GM12892 (cell line): ENCODE results near the gene SPATC1L. TPM values are rescaled to one million over a fixed set of nuclear protein-coding genes. Genes with fewer than 3 reads are reported as not detected.
"Not testable (repeated sequence)": the region's sequence is repeated elsewhere in the genome, so short reads cannot be mapped to it uniquely, and the experiment has no call there.

ENCODE experiments used
- DNase-seq: peaks from one replicate; pipeline ENCODE4 v3.0.0; 2011; ENCODE audit not compliant: insufficient read length
- FAIRE-seq: peaks from 2 replicates; lab custom pipeline; 2011; peaks lifted over from hg19 to GRCh38; lab: Jason Lieb, UNC
- POLR2A ChIP-seq: IDR thresholded peaks from 2 replicates; pipeline ENCODE4 v1.6.1; 2011; ENCODE audit warnings: low read depth, low read length, control low read depth
- POLR2AphosphoS5 ChIP-seq: IDR thresholded peaks from 2 replicates; pipeline ENCODE4 v1.6.1; 2011; ENCODE audit warnings: low read depth, low read length, control low read depth
- TAF1 ChIP-seq: IDR thresholded peaks from 2 replicates; pipeline ENCODE4 v1.6.1; 2011; ENCODE audit warnings: low read depth, mild to moderate bottlenecking, control low read depth, low read length, borderline replicate concordance
- polyA plus RNA-seq: library from polyadenylated mRNA; unstranded; fragments of >200 nt; gene quantifications from one replicate; pipeline ENCODE4 v1.2.1, GENCODE V29; 2012; ENCODE audit warnings: missing spikeins, inconsistent platforms; ENCODE audit not compliant: missing spikeins

The SPATC1L gene
- polyA plus RNA-seq: 3.8 TPM

DNA sequence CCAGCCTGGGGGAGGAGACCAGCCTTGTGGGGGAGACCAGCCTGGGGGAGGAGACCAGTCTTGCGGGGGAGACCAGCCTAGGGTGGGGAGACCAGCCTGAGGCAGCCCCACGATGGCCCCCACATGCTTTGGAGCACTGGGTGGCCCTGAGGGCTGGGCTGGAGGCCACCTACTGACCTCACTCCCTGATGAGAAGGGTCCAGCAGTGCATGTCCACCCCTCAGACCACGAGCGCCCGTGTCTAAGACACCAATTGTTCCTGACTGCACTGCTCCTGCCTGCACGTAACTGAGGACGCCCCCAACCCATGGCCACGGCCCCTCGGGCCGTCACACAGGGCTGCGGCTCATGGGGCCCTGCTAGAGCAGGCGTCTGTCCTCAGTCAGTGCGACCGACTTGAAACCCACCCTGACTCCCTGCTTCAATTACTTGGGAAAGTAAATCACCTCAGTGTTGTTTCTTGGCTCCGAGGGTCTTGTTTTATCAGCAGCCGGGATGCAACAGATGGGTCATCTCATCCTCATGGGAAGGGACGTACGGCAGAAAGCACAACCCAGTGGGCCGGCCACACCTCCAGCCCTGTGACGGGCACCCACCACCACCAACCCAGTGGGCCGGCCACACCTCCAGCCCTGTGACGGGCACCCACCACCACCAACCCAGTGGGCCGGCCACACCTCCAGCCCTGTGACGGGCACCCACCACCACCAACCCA, at the start of gene SPATC1L:
Gene SPATC1L (minus strand): TSS at position 550 of the 715 bp plus-strand sequence. CDS start 1,643 bp downstream, outside the sequence.
- no peak for FAIRE-seq
- TF ChIP-seq TAF1 (no peak), POLR2A (no peak), POLR2AphosphoS5 (no peak)
- DNase-seq: no peak

- FAIRE-seq: no peak
- no peak for DNase-seq
- TF ChIP-seq POLR2A (no peak), POLR2AphosphoS5 (no peak), TAF1 (no peak)
Measured at GRCh38 chr21:46229923-46230260, 45.6 kb upstream of the SPATC1L start.

DNA sequence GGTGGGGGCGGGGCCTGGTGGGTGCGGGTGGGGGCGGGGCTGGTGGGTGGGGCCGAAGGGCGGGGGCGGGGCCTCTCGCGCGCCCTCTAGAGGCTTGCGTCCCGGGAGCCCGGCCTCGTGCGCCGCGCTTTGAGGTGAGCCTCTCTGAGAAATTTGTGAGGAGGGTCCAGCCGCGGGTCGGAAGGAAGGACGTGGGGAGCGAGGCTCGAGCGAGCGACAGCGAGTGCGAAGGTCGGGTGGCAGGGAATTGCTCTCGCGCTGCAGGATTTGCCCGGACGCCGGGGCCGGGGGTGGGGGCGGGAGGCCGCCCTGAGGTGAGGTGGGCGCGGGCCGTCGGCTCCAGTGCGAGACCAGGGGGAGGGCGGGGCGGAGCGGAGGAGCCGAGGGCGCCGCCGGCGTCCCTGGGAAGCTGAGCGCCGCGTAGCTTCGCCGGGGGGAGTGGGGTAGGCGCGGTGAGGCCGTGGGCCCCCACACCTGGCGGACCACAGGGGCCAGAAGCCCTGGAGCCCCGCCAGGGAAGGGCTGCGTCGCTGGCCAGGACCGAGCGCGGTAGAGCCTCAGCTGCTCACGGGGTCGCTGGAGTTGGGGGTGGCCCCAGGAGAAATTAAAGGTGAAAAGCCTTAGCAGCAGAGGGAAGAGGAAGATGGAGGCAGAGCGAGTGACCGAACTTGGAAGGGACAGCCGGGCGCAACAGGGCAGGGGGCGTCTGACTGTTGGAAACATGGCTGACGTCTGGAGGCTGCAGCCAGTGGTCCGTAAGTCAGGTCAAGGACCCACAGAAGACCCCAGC, 45.1 kb upstream of the SPATC1L start:
- DNase-seq: peak; percentile 59
- TF ChIP-seq POLR2AphosphoS5 (no peak), POLR2A (peak; percentile 43; the same call in 1 of the 2 replicates), TAF1 (no peak)
- no peak for FAIRE-seq

DNA sequence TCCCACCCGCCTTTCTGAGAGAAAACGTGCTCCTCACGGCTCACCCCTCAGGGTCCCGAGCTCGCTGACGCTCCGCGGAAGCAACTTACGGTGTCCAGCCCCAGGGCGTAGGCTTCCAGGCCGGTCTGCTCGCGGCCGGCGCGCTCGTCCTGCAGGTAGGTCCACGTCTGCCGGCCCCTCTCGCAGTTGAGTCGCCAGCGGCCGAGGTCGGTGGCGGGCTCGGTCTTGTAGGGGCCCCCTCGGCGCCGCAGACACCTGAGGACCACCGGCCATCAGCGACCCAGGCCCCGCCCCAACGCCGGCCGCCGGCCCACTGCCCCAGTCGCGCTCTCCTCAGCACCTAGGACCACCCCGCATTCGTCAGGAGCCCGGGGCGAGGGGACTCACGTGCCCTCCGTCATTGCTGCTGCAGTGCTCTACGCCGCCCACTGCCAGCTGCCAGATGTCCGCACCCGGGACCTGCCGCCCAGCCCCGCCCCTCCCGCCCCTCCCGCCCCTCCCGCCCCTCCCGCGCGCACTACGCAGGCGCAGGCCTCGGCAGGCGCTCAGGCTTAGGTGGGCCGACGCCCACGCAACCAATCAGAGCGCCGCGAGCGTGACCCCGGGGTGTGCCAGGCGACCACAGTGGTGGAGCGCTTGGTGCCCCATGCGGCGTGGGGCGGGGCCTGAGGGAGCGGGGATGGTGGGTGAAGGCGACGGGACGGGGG, 44.2 kb upstream of the SPATC1L start, which contains the start of gene LSS:
Gene LSS (minus strand): TSS at position 430 of the 707 bp plus-strand sequence. CDS start 29 bp downstream, at position 401.
- DNase-seq (peak; percentile 97), FAIRE-seq (peak; percentile 89)
- TF ChIP-seq POLR2A (peak; percentile 53; the same call in 1 of the 2 replicates), POLR2AphosphoS5 (no peak)

- DNase-seq (no peak), FAIRE-seq (no peak)
- TF ChIP-seq POLR2AphosphoS5: no peak
- TF ChIP-seq TAF1: no peak
- TF ChIP-seq POLR2A: no peak
Measured at GRCh38 chr21:46227811-46228344, 43.6 kb upstream of the SPATC1L start.

DNA sequence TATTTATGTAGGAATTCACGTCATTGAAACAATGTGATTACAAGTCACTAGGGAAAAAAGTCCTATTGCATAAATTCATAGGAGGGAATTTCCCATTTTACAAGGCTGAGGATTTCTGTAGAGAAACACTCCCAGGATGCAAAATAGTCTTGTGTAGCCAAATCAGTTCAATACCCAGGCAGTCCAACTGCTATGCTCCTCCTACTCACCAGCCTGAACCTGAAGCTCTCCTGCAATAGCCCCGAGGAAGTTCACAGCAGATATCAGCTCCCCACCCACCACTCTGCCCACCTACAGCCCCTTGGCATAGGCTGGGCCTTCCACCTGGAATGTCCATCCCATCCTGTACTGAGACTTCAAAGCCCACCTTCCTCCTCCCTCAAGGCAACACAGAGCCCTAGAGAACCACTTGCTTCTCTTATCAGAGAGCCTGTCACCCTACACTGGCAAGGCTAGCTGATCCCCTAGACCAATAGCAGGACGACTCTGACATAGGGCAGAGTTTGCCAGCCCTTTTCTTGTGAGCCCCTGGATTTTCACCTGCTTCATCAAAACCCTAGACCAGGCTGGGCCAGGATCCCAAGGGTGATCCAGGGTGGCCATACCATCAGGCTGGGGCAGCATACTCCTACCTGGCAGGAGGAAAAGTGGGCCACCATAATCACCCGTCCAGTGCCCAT, 42.8 kb upstream of the SPATC1L start:
- DNase-seq: no peak
- no peak for FAIRE-seq
- TF ChIP-seq POLR2AphosphoS5: no peak
- no peak for TF ChIP-seq TAF1
- TF ChIP-seq POLR2A: no peak

- FAIRE-seq (peak; percentile 40), DNase-seq (no peak)
- TF ChIP-seq TAF1 (no peak), POLR2AphosphoS5 (no peak), POLR2A (no peak)
Measured at GRCh38 chr21:46226146-46226545, 41.9 kb upstream of the SPATC1L start.

DNA sequence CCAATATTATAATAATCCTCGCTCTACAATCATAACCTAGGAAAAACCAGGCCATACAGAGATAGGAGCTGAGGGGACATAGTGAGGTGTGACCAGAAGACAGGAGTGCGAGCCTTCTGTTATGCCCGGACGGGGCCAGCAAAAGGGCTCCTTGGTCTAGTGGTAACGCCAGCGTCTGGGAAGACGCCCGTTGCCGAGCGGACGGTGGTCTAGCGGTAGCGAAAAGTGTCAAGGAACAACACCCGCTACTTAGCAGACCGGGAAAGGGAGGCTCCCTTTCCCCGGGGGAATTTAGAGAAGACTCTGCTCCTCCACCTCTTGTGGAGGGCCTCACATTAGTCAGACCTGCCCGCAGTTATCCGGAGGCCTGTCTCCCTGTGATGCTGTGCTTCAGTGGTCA, 39.4 kb upstream of the SPATC1L start:
- not testable (repeated sequence) for FAIRE-seq, DNase-seq

DNA sequence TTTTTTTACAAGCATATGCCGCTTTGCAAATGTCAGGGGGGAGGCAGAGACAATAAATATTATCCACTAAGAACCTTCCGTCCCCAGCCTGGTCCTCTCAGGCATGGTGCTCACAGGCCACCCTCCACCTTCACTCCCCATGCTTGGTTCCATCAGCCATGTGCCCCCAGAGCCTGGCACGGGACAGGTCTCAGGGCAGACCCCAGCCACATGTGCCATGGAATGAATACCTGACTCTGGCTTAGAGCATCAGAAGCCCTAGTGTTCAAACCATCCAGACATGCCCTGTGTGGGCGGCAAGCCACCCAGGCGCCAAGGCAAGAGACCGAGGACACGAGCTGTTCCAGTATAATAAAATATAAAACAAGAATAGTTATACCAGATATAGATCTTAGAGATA, 39.0 kb upstream of the SPATC1L start:
- no peak for TF ChIP-seq POLR2AphosphoS5
- no peak for TF ChIP-seq POLR2A
- TF ChIP-seq TAF1: no peak
- no peak for FAIRE-seq
- DNase-seq: no peak

DNA sequence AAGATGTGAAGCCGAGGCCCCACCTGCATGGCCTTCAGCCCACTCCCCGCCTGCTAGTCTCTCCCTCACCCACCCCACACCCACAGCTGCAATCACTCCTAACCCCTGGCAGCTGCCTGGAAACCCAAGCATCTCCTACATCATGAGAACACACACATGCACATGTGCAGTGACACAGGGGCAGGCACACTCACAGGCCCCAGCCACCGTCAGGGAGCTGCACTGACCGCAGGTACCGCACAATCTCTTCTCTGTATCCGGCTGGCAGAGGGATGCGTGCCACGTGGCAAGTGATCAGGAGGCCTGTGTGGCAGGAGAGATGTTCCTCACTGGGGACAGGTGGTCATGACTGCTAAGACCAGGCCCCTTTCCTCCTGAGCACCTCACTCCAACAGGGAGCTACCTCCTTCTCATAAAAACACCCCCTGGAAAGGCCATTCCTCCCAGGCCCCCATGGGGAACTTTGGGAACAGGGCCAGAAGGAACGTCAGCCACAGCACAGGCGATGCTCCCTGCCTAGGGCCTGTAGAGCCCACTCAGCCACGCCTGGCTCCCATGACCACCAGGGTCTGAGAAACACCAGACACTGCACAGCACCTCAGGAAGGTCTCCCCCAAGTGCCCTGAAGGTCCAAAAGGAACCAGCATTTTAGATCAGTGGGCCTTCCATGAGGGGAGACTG, 38.3 kb upstream of the SPATC1L start:
- FAIRE-seq: no peak
- TF ChIP-seq TAF1 (no peak), POLR2A (no peak), POLR2AphosphoS5 (no peak)
- no peak for DNase-seq

DNA sequence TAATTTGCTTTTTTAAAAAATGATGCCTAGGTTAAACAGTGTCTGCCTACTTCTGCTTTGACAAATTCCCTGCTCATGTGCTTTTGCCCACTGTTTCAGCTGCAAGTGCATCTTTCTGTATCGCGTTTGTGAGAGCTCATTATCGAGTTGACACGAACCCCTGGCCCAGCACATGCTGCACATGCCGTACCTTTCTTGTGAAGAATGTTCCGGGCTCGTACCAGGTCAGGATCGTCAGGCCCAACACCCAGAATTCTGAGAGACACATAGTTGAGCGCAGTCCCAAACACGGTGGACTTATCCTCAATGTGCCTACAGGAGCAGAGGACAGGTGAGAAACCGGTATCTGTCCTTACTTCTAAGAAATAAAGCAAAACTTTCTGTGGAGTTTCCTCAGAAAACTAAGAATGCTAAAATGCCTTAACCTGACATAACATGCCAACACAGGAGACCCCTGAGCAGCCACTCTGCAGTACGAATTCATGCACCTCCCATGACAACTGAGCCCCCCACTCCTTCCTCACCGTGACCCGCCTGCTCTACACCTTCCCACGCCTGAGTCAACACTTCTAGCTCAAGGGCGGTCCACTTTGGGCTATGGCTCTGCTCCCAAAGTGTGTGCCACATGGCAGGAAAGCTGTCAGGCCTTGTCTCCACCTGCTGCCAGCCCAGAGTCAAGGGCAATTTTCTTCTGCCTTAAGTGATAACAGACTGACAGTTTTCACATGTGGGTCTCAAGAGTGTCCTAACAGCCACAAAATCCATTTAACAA, 37.6 kb upstream of the SPATC1L start:
- no peak for TF ChIP-seq POLR2AphosphoS5
- no peak for TF ChIP-seq TAF1
- no peak for TF ChIP-seq POLR2A
- no peak for FAIRE-seq

More for the DNA sequence above, 37.6 kb upstream of the SPATC1L start:
- DNase-seq: no peak
